ENCODE results near the gene GALNTL6.
"Not testable (repeated sequence)": the region's sequence is repeated elsewhere in the genome, so short reads cannot be mapped to it uniquely, and the experiment has no call there.

DNA sequence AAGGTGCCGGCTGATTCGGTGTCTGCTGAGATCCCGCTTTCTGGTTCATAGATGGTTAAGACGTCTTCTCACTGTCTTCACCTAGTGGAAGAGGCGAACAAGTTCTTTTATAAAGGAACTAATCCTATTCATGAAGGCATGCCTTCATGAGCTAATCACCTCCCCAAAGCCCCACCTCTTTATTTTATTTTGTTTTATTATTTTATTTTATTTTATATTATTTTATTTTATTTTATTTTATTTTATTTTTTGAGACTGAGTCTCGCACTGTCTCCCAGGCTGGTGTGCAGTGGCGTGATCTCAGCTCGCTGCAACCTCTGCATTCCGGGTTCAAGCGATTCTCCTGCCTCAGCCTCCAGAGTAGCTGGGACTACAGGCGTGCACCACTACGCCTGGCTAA, 615.8 kb downstream of the GALNTL6 start:
- not testable (repeated sequence) for TF ChIP-seq TBP (optimal IDR thresholded peaks at IDR 0.05; ENCODE audit: low read depth, low read length); EZH2 (IDR thresholded peaks at IDR 0.05; ENCODE audit: borderline replicate concordance, low read depth, low read length); JUNB (CRISPR knock-in tag; conservative IDR thresholded peaks at IDR 0.05)
- TF ChIP-seq, protein P1, sequence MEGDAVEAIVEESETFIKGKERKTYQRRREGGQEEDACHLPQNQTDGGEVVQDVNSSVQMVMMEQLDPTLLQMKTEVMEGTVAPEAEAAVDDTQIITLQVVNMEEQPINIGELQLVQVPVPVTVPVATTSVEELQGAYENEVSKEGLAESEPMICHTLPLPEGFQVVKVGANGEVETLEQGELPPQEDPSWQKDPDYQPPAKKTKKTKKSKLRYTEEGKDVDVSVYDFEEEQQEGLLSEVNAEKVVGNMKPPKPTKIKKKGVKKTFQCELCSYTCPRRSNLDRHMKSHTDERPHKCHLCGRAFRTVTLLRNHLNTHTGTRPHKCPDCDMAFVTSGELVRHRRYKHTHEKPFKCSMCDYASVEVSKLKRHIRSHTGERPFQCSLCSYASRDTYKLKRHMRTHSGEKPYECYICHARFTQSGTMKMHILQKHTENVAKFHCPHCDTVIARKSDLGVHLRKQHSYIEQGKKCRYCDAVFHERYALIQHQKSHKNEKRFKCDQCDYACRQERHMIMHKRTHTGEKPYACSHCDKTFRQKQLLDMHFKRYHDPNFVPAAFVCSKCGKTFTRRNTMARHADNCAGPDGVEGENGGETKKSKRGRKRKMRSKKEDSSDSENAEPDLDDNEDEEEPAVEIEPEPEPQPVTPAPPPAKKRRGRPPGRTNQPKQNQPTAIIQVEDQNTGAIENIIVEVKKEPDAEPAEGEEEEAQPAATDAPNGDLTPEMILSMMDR (IDR thresholded peaks at IDR 0.05 in 2 of 3, conservative IDR thresholded peaks at IDR 0.05 in 1 of 3; ENCODE audit: insufficient read depth in 2 of 3, low read depth in 1 of 3, low read length in 3 of 3) = not testable (repeated sequence)
- TF ChIP-seq, protein P2, sequence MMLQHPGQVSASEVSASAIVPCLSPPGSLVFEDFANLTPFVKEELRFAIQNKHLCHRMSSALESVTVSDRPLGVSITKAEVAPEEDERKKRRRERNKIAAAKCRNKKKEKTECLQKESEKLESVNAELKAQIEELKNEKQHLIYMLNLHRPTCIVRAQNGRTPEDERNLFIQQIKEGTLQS (IDR thresholded peaks at IDR 0.05) = not testable (repeated sequence)
- TF ChIP-seq, protein P2 (CRISPR knock-in tag; conservative IDR thresholded peaks at IDR 0.05) = not testable (repeated sequence)
- TF ChIP-seq, protein P3, sequence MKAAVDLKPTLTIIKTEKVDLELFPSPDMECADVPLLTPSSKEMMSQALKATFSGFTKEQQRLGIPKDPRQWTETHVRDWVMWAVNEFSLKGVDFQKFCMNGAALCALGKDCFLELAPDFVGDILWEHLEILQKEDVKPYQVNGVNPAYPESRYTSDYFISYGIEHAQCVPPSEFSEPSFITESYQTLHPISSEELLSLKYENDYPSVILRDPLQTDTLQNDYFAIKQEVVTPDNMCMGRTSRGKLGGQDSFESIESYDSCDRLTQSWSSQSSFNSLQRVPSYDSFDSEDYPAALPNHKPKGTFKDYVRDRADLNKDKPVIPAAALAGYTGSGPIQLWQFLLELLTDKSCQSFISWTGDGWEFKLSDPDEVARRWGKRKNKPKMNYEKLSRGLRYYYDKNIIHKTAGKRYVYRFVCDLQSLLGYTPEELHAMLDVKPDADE (conservative IDR thresholded peaks at IDR 0.05; ENCODE audit: control insufficient read depth, low read depth, low read length) = not testable (repeated sequence)

Measured in K562 (cell line).